SK-N-DZ (cell line): Measurements from ENCODE around the gene CCDC74A.
"Not testable (repeated sequence)": the region's sequence is repeated elsewhere in the genome, so short reads cannot be mapped to it uniquely, and the experiment has no call there.

Experiments
- DNase-seq: peaks from one replicate; pipeline ENCODE4 v3.0.0-alpha.2; 2015; ENCODE audit warnings: low spot score

The CCDC74A gene

GRCh38 chr2:131556998-131557397 is 29.3 kb downstream of the CCDC74A start:
- no peak for DNase-seq

- DNase-seq, result no peak
These were observed 30.1 kb downstream of the CCDC74A start for GRCh38 chr2:131557558-131558321.

GRCh38 chr2:131566371-131566770 is 38.7 kb downstream of the CCDC74A start:
- no peak for DNase-seq

- no peak for DNase-seq
These were observed 40.2 kb downstream of the CCDC74A start for GRCh38 chr2:131567891-131568290.

GRCh38 chr2:131568401-131568800 is 40.7 kb downstream of the CCDC74A start:
- not testable (repeated sequence) for DNase-seq

- no peak for DNase-seq
These were observed 44.5 kb downstream of the CCDC74A start for GRCh38 chr2:131572175-131572574.

GRCh38 chr2:131577812-131578211 is 50.1 kb downstream of the CCDC74A start:
- no peak for DNase-seq

GRCh38 chr2:131580187-131580586 is 52.5 kb downstream of the CCDC74A start:
- DNase-seq, result no peak
